SK-N-SH treated with all-trans-retinoic acid at 6 μM for 48 hours (cell line): ENCODE results near the gene FAM32A.

Source experiments
- ESRRG ChIP-seq: fragments of 250-450 bp; sonication (Bioruptor Pico); IDR thresholded peaks from 2 replicates; pipeline ENCODE4 v1.6.1; 2021; ENCODE audit warnings: mild to moderate bottlenecking
- GLIS3 ChIP-seq: fragments of 250-450 bp; sonication (Bioruptor Pico); IDR thresholded peaks from 2 replicates; pipeline ENCODE4 v1.5.0; 2020; ENCODE audit warnings: mild to moderate bottlenecking, moderate library complexity
- TCF4 ChIP-seq: fragments of 250-450 bp; sonication (Bioruptor Pico); IDR thresholded peaks from 2 replicates; pipeline ENCODE4 v1.8.0; 2021; ENCODE audit warnings: mild to moderate bottlenecking, moderate library complexity, borderline replicate concordance
- ZFP3 ChIP-seq: fragments of 250-450 bp; sonication (Bioruptor Pico); IDR thresholded peaks from 2 replicates; pipeline ENCODE4 v1.5.0; 2020; ENCODE audit warnings: mild to moderate bottlenecking, moderate library complexity

DNA sequence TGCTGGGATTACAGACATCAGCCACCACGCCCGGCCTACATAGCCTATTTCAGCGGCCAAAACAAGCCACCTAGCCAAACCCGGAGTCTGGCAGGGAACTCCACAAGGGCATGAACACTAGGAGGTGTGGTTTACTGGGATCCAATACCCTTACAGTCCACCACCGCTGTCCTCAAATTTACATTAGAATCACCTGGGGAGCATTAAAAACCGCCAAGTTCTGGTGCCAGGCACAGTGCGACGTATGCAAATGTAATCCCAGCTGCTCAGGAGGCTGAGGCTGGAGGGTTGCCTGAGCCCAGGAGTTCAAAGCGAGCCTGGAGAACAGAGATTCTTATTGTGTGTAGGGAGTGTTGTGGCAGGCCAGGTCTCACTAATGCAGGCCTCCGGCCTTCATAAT lies 8.3 kb downstream of the FAM32A start:
- TF ChIP-seq GLIS3 (CRISPR knock-in tag): no peak
- no peak for TF ChIP-seq ESRRG (CRISPR knock-in tag)
- TF ChIP-seq TCF4: no peak
- TF ChIP-seq ZFP3 (CRISPR knock-in tag): no peak
